GF-D8 (cell line): ENCODE data around the gene TRPM4.
"Not testable (repeated sequence)": the region's sequence is repeated elsewhere in the genome, so short reads cannot be mapped to it uniquely, and the experiment has no call there.

Experiments used
- DNase-seq: peaks from one replicate; lab custom pipeline; 2025; lab: John Stamatoyannopoulos, UW

Gene TRPM4

GRCh38 chr19:49157445-49158224 lies at the start of gene TRPM4:
Gene TRPM4 (plus strand): TSS chr19:49157792. CDS start chr19:49157867, 75 bp downstream.
- no peak for DNase-seq

GRCh38 chr19:49109051-49109450 lies 48.5 kb upstream of the TRPM4 start:
- no peak for DNase-seq

GRCh38 chr19:49109569-49110233 lies 47.9 kb upstream of the TRPM4 start:
- no peak for DNase-seq

- no peak for DNase-seq
These were observed 47.0 kb upstream of the TRPM4 start for GRCh38 chr19:49110567-49110966.

- DNase-seq: no peak
These were observed 46.2 kb upstream of the TRPM4 start for GRCh38 chr19:49111218-49111998.

- DNase-seq: peak; percentile 4
These were observed 43.6 kb upstream of the TRPM4 start, which contains the start of gene LIN7B for GRCh38 chr19:49113762-49114629. Gene LIN7B (plus strand): TSS chr19:49114370. CDS start chr19:49114405, 35 bp downstream.

- no peak for DNase-seq
These were observed 42.8 kb upstream of the TRPM4 start for GRCh38 chr19:49114630-49115363.

- DNase-seq: peak; percentile 50
These were observed 41.0 kb upstream of the TRPM4 start for GRCh38 chr19:49116544-49116943.

- DNase-seq: no peak
These were observed 39.7 kb upstream of the TRPM4 start for GRCh38 chr19:49117677-49118564.

GRCh38 chr19:49118565-49119410 lies 38.8 kb upstream of the TRPM4 start, which contains the start of gene C19orf73:
Gene C19orf73 (minus strand): TSS chr19:49119143. CDS start chr19:49119022, 121 bp downstream.
- peak; percentile 82 for DNase-seq

- no peak for DNase-seq
These were observed 37.9 kb upstream of the TRPM4 start, which contains the start of gene PPFIA3 for GRCh38 chr19:49119411-49120324. Gene PPFIA3 (plus strand): TSS chr19:49119544. CDS start chr19:49127874, 8,330 bp downstream.

- no peak for DNase-seq
These were observed 37.3 kb upstream of the TRPM4 start for GRCh38 chr19:49120325-49120683.

GRCh38 chr19:49120868-49121267 lies 36.7 kb upstream of the TRPM4 start:
- no peak for DNase-seq

GRCh38 chr19:49121841-49122240 lies 35.8 kb upstream of the TRPM4 start:
- not testable (repeated sequence) for DNase-seq

GRCh38 chr19:49123285-49123684 lies 34.3 kb upstream of the TRPM4 start:
- not testable (repeated sequence) for DNase-seq

GRCh38 chr19:49125025-49125731 lies 32.4 kb upstream of the TRPM4 start:
- no peak for DNase-seq

- DNase-seq: no peak
These were observed 31.0 kb upstream of the TRPM4 start for GRCh38 chr19:49126575-49126974.
